Upper lobe of right lung (tissue), 1 donor: ENCODE measurements around the gene XCL2. TPM values are rescaled to one million over a fixed set of nuclear protein-coding genes. Genes with fewer than 3 reads are reported as not detected.
"Not testable (repeated sequence)": the region's sequence is repeated elsewhere in the genome, so short reads cannot be mapped to it uniquely, and the experiment has no call there.

ENCODE experiments used
- ATAC-seq: fragments of 200-7000 bp; cut with Tn5 transposase; one replicate; pipeline ENCODE4 v1.9.1; 2020; ENCODE audit warnings: mild to moderate bottlenecking, moderate library complexity
- DNase-seq: peaks from one replicate; pipeline ENCODE4 v3.0.0-alpha.2; 2020
- H3K27ac ChIP-seq: fragments of 200-600 bp; one replicate; pipeline ENCODE4 v1.8.0; 2022
- H3K27me3 ChIP-seq: fragments of 200-600 bp; one replicate; pipeline ENCODE4 v1.8.0; 2022; ENCODE audit warnings: mild to moderate bottlenecking
- H3K36me3 ChIP-seq: fragments of 200-600 bp; one replicate; pipeline ENCODE4 v1.8.0; 2022
- H3K4me1 ChIP-seq: fragments of 200-600 bp; one replicate; pipeline ENCODE4 v1.8.0; 2022
- H3K4me3 ChIP-seq: fragments of 200-600 bp; one replicate; pipeline ENCODE4 v1.8.0; 2022; ENCODE audit warnings: mild to moderate bottlenecking
- H3K9me3 ChIP-seq: fragments of 200-600 bp; one replicate; pipeline ENCODE4 v1.8.0; 2022
- intact Hi-C: fragments of 100-400 bp; cut with DNase I; formaldehyde crosslinking; loops from one replicate; pipeline ENCODE4 v1.11.0; 2022
- total RNA-seq: library from RNA; stranded (reverse); fragmentation: NEBNext Ultra II Directional; extraction: Animal tissue kit (Norgen Biotek cat#: 25700); gene quantifications from one replicate; pipeline ENCODE4 v1.2.1, GENCODE V29; 2021
- TF ChIP-seq, protein P1 (sequence below): fragments of 200-600 bp; IDR thresholded peaks from one replicate; pipeline ENCODE4 v1.8.0; 2022; ENCODE audit warnings: antibody characterized with exemption
- donor health status: DM: no; HTN: yes; CAD: no; lungs with severe emphysema.

XCL2 gene
- total RNA-seq, 1 donor from 2014 or later, result 2.0 TPM

DNA sequence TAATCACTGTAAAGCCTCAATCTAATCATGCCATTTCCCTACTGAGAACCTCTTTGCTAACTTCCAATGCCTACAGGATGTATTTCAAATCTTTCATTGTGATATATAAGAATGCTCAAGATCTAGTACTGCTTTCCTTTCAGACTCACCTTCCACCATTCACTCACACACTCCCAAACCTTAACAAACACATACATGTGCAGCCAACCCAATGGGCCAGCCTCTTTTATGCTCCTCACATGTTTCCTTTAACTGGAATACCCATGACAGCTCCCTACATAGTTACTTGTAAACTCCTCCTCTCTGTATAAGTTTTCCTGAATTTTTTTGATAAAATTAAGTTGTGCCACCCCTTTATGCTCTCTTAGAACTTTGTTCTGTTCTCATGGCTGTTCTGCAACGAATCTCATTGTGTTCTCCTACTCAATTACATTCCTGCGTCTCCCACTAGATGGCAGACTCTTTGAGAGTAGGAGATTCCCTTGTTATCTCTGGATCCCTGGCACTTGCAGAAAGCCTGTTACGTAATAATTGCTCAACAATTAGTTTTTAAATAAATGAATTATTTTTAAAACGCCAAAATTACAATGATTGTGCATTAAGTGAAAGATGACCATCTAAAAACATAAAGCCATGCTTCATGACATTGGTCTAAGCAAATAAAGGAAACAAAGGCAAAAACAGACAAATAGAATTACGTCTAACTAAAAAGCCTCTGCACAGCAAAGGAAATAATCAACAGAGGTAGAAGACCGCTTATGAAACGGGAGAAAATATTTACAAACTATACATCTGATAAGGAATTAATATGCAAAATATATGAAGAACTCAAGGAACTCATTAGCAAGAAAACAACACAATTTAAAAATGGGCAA is 2.1 kb upstream of the XCL2 start:
- H3K27ac ChIP-seq, H3K4me1 ChIP-seq, intact Hi-C loops, H3K36me3 ChIP-seq, H3K27me3 ChIP-seq, DNase-seq, H3K9me3 ChIP-seq, H3K4me3 ChIP-seq: not testable (repeated sequence)
- TF ChIP-seq, protein P1, sequence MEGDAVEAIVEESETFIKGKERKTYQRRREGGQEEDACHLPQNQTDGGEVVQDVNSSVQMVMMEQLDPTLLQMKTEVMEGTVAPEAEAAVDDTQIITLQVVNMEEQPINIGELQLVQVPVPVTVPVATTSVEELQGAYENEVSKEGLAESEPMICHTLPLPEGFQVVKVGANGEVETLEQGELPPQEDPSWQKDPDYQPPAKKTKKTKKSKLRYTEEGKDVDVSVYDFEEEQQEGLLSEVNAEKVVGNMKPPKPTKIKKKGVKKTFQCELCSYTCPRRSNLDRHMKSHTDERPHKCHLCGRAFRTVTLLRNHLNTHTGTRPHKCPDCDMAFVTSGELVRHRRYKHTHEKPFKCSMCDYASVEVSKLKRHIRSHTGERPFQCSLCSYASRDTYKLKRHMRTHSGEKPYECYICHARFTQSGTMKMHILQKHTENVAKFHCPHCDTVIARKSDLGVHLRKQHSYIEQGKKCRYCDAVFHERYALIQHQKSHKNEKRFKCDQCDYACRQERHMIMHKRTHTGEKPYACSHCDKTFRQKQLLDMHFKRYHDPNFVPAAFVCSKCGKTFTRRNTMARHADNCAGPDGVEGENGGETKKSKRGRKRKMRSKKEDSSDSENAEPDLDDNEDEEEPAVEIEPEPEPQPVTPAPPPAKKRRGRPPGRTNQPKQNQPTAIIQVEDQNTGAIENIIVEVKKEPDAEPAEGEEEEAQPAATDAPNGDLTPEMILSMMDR, result peak; percentile 40
- ATAC-seq, result peak; percentile 78

DNA sequence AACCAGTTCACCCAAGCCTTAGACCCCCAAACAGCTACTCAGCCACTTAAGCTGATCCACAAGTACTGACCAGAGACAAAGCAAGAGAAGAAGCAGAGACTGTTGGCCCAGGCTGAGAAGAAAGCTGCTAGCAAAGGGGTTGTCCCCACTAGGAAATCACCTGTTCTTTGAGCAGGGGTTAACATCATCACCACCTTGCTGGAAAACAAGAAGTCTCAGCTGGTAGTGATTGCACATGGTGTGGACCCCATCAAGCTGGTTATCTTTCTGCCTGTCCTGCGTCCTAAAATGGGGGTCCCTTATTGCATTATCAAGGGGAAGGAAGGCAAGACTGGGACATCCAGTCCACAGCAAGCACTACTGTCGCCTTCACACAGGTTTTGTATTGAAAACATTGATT is 819 bp downstream of the XCL2 start:
- H3K27me3 ChIP-seq, H3K4me3 ChIP-seq, DNase-seq, H3K4me1 ChIP-seq, H3K27ac ChIP-seq, H3K36me3 ChIP-seq, H3K9me3 ChIP-seq, intact Hi-C loops, ATAC-seq: not testable (repeated sequence)

DNA sequence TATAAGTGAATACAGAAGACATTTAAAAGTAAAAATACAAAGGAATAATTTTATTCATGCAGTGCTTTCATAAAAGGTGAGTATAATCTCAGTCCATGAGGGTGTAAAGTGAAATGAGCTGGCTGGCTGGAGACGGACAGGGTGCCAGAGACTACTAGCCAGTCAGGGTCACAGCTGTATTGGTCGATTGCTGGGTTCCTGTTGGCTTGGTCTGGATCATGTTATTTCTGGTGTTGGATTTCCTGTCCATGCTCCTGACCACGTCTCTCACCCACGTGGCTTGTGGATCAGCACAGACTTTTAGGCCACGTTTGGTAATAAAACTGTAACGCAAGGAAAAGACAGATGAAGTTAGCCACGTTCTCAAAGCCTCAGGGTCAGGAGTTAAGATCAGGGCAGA is 3.0 kb downstream of the XCL2 start:
- H3K4me1 ChIP-seq, ATAC-seq, H3K36me3 ChIP-seq, DNase-seq, H3K27me3 ChIP-seq, H3K9me3 ChIP-seq, H3K4me3 ChIP-seq, H3K27ac ChIP-seq, intact Hi-C loops: not testable (repeated sequence)

DNA sequence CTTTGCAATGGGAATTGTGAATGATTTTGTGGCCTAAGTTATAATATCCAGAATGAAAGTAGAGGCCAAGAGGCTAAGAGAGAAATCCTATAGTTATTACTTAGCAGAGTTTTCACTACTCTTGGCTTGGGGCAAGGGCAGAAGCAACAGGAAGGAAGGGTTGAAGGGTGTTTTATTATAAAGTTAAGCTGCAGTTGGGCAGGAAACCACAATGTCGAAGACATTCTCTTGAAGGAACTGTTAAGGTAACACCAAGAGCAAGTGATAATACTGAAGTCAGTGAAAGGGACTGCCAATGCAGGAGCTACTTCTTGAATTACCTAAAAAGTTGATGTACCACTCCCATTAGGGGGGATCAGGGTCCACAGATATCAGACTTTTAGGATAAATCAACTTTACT is 8.3 kb downstream of the XCL2 start:
- Histone ChIP-seq H3K9me3 (no peaks in the 10 kb centered on the region), H3K36me3 (no peaks in the 10 kb centered on the region), H3K27ac (no peak overlapping the region), H3K27me3 (no peaks in the 10 kb centered on the region), H3K4me3 (no peak overlapping the region), H3K4me1 (no peaks in the 10 kb centered on the region)
- DNase-seq (no peak), ATAC-seq (no peak)
- TF ChIP-seq, protein P1, result no peak
- intact Hi-C loops, result no loop called here

DNA sequence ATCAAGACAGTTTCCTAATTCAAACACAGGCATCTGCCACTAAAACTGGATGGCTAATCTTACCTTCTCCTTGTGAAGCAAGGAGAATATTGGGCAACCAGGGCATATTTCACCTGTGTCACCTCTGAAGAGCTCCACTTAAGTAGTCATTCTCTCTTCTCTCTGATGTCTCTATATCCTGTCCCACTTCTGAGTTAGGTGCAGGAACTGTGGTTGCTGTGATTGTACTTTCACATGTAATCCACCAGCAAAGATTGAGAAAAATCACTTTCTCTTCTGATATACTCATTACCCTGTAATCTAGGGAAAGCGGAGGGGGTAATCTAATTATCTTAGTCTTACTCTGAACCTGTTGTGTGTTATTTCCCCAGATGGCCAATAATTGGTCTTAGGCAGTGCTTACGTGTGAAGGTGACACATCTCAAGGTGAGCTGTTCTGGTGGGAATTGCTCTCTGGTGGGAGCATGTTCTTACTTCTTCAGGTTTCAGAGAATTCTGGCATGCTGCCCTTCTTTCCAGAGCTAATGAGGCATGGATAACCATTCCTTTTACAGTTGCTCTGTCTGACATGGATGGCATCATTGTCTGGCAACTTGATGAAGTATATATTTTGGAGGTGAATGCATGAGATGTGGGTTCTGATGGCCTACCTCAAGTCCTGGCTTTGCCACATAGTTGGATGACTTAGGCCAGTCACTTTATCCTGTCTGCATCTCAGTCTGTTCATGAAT is 12.0 kb downstream of the XCL2 start:
- TF ChIP-seq, protein P1, result no peak
- Histone ChIP-seq H3K4me3 (no peak overlapping the region), H3K4me1 (no peaks in the 10 kb centered on the region), H3K27me3 (no peaks in the 10 kb centered on the region), H3K27ac (no peak overlapping the region), H3K9me3 (no peaks in the 10 kb centered on the region), H3K36me3 (no peaks in the 10 kb centered on the region)
- ATAC-seq (no peak), DNase-seq (no peak)
- intact Hi-C loops, result no loop called here

DNA sequence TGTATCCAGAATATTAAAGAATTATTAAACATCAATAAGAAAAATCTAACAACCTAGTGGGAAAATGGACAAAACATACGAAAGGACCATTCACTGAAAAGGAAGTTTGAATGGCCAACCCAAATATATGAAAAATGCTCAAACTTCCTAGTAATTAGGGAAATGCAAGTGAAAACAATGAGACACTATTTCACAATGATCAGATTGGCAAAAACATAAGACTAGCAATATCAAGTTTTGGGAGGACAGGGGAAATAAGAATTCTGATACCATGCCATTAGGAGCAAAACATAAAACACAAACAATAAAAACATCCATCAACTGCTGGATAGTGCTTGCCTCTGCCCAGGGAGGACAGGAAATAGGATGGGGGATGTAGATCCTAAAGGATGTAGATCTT is 14.3 kb downstream of the XCL2 start:
- Histone ChIP-seq H3K9me3 (no peaks in the 10 kb centered on the region), H3K36me3 (no peaks in the 10 kb centered on the region), H3K27me3 (no peaks in the 10 kb centered on the region), H3K27ac (no peak overlapping the region), H3K4me3 (no peak overlapping the region), H3K4me1 (no peaks in the 10 kb centered on the region)
- intact Hi-C loops, result no loop called here
- no peak for ATAC-seq
- TF ChIP-seq, protein P1, result no peak
- DNase-seq, result no peak
